GM18868 (cell line): Measurements from ENCODE around the gene SELENON.

Experiments
- ATAC-seq: cut with Tn5 transposase; IDR thresholded peaks from one replicate; pipeline ENCODE4 v1.9.1; 2021; ENCODE audit warnings: mild to moderate bottlenecking, moderate library complexity; ENCODE audit not compliant: unreplicated experiment

SELENON gene

DNA sequence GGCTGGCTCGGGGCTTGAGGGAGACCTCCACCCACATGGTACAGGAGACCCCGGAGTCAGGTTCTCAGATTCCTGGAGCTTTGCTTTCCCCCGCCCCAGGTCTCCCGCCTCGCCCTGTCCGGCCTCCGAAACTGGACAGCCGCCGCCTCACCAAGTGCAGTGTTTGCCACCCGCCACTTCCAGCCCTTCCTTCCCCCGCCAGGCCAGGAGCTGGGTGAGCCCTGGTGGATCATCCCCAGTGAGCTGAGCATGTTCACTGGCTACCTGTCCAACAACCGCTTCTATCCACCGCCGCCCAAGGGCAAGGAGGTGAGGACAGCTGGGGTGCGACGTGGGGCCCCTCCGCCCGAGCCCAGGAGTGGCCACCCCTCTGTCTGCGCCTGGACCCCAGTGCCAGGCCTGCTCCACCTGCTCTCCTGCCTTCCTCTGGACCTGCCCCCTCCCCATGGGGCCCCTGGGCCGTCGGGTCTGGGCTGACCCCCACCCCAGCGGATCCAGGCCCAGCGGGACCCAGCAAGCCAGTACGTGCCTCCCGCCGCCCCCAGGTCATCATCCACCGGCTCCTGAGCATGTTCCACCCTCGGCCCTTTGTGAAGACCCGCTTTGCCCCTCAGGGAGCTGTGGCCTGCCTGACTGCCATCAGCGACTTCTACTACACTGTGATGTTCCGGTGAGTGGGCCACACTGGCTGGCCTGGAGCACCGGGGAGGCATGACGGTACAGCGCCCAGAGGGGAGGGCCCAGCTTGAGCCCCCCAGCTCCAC is 8.7 kb downstream of the SELENON start:
- ATAC-seq = no peak

GRCh38 chr1:25809283-25809926 is 9.4 kb downstream of the SELENON start:
- ATAC-seq = no peak

GRCh38 chr1:25809929-25810328 is 9.9 kb downstream of the SELENON start:
- ATAC-seq = no peak

DNA sequence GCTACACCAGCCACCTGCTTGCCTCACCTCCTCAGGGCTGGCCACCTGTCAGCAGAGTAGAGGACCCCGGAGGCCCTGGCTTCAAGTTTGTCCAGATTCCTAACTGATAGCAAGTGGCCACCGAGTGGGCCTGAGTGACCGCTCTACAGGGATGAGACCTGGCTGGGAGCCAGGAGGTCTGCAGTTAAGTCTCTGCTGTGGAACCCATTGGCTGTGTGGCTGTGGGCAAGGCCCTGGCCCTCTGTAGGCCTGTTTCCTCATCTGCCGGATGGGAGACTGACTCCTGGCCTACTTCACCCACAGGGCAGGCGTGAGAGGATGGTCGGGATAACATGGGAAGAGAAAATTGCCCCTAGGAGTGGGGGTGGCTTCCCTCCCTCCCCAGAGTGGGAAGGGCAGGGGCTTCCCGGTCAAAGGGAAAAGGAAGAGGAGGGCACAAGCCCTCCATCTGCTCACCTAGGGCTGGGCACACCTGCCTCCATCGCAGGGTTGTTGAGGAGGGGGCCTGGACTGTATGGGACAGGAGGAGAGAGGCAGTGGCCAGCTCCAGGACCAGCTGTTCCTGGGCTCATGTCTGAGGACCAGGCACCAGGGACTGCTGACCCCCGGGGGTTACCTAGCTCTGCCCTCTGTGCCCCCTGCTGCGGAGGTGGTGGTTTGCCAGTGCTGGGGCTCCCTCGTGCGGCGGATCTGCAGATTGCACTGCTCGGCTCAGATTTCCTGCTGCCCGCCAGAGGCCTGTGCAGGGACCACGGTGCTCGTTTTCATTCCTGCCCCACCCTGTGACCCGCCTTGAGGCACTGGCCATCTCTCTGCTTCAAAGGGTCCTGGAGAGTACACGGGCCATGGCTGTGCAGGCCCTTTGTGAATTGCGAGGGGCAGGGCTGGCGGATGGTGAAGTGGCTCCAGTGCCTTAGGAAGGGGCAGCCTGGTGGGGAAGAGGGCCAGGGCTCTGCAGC is 10.6 kb downstream of the SELENON start:
- ATAC-seq = no peak

DNA sequence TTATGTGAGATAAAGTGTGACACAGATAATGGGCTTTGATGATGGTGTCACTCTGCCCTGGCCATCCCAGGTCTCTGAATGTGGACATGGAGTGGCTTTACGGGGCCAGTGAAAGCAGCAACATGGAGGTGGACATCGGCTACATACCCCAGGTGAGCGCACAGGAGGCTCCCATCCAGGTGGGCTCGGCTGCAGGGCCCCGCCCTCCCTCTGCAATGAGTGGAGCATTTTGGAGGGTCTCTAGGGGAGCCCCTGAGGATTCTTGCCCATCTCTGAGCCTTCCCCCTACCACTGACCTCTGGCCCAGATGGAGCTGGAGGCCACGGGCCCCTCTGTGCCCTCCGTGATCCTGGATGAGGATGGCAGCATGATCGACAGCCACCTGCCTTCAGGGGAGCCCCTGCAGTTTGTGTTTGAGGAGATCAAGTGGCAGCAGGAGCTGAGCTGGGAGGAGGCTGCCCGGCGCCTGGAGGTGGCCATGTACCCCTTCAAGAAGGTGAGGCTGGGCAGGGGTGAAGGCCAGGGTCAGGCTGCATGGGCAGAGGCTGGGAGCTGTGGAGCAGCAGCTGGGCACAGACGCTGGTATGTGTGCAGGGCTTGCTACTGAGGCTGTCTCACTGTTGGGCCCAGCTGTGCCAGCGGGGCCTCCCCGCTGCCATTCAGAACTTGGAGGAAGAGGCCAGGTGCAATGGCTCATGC is 11.5 kb downstream of the SELENON start:
- ATAC-seq = no peak

DNA sequence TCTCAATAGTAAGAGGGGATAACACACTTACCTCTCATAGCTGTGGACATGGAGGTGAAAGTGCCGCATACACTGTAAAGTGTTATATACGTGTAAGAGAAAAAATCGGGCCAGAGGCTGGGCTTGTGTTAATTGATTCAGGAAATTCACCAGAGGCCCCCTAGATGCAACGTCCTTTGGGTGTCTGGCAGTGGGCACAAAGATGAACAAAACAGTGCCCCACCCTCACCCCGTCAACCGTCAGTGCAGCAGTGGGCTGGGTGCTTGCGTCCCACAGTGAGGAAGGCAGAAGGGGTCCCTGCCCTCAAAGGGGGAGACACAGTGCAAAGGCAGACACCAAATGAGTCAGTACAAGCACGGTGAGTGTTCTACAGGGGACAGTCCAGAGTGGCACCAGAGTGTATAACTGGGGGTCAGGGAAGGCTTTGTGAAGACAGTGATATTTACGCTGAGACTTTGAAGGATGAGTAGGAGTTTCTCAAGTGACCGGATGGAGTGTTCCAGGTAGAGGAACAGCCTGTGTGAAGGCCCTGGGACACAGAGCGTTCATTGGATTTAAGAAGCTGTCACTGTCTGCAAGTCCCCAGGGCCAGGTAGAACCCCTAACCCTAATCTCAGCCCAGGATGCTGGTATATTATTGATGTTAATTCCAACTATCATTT is 13.2 kb downstream of the SELENON start:
- ATAC-seq = no peak

GRCh38 chr1:25813734-25814471 is 13.9 kb downstream of the SELENON start:
- no peak for ATAC-seq

GRCh38 chr1:25814549-25815087 is 14.6 kb downstream of the SELENON start:
- ATAC-seq = no peak

- no peak for ATAC-seq
Observed at GRCh38 chr1:25815208-25816111, 15.5 kb downstream of the SELENON start.

DNA sequence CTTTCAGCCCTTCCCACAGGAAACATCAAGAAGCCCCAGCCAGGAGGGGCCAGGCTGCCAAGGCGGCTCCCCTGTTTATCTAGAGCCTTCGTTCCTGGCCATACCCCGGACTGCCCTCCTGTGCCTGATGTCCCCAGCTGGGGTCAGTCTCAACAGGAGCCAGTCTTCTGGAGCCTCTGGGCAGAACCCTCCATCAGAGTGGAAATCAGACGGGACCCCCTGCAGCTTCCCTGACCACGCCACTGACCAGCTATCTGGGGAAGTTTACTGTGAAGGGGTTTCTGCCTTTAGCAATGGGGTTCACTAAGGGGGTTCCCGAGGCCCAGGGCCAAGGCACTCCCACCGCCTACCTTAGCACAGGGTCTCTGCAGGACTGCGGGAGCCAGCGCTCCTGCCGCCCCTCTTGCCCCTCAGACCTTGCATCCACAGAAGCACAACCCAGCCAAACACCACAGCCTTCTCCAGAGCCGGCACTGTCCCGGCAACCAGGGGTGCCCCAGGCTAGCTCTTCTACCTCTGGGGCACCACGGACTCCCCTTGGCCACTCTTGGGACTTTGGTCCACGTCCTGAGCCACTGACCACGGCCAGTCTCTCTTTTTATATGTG is 16.2 kb downstream of the SELENON start:
- ATAC-seq = no peak

GRCh38 chr1:25817840-25818501 is 18.0 kb downstream of the SELENON start:
- ATAC-seq = no peak

GRCh38 chr1:25818569-25818968 is 18.6 kb downstream of the SELENON start:
- no peak for ATAC-seq

GRCh38 chr1:25819491-25820246 is 19.7 kb downstream of the SELENON start, which contains the start of gene MTFR1L:
Gene MTFR1L (plus strand): TSS chr1:25819954. CDS start chr1:25823105, 3,151 bp downstream.
- ATAC-seq = peak; percentile 82

- ATAC-seq = peak; percentile 63
Observed at GRCh38 chr1:25820247-25821111, 20.5 kb downstream of the SELENON start.

DNA sequence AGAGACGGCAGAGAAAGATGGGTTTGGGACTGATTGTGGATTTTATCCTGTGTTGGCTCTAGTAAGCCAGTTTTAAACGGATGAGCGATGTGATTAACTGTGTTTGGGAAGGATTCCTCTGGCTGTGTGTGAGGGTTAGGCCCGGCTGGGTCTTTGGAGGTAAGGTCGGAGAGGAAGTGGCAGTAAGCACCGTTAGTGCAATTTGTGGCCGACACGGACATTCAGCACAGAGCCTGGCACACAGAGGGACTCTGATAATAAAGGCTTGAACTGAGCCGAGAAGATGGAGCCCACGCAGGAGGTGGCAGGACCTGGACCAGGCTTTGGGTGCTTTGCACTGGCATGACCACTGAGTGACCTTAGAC is 21.1 kb downstream of the SELENON start:
- ATAC-seq = no peak
